M059J (cell line): ENCODE measurements around the gene MT1H. TPM values are rescaled to one million over a fixed set of nuclear protein-coding genes. Genes with fewer than 3 reads are reported as not detected.
"Not testable (repeated sequence)": the region's sequence is repeated elsewhere in the genome, so short reads cannot be mapped to it uniquely, and the experiment has no call there.

Experiments
- DNase-seq: peaks from one replicate; pipeline ENCODE4 v3.0.0-alpha.2; 2012; ENCODE audit warnings: low read depth
- total RNA-seq: library from RNA; depleted of rRNA; stranded (reverse); fragments of >200 nt; shearing (Covaris generic); gene quantifications from 2 replicates; pipeline ENCODE4 v1.2.3, GENCODE V29; 2014

The MT1H gene
- total RNA-seq, 1 experiment from 2014 or later = not detected

DNA sequence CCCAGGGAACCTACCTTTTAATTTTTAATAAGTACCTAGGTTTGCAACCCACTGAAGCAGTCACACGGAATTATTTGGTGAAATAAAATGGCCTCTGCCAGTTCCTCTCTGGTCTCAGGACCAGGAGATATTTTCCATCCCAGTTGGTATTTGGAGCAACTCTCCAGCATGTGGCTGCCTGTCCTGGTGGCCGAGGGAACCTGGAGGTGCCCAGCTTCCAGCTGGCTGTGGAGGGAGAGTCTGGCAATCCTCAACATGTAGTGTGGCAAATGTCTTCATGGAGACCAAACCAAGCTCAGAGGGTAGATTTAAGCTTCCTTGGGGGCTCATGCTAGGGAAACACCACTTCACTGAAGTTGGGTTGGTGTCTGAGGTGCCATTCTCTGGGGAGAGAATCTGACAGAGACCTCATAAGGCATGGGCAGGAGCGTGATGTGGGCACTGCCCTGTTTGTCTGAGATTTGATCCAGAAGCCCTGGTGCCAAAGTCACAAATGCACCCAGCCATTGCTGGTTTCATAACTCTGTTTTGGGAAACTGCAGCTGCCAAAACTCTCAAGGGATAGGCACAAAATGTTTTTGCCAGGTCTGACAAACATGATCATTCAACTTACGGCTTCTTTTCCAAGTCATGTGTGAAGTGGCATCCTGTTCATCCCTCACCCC lies 15.4 kb downstream of the MT1H start:
- DNase-seq = no peak

GRCh38 chr16:56686758-56687157 lies 17.1 kb downstream of the MT1H start:
- DNase-seq = no peak

GRCh38 chr16:56688762-56689161 lies 19.1 kb downstream of the MT1H start:
- peak; percentile 15 for DNase-seq

DNA sequence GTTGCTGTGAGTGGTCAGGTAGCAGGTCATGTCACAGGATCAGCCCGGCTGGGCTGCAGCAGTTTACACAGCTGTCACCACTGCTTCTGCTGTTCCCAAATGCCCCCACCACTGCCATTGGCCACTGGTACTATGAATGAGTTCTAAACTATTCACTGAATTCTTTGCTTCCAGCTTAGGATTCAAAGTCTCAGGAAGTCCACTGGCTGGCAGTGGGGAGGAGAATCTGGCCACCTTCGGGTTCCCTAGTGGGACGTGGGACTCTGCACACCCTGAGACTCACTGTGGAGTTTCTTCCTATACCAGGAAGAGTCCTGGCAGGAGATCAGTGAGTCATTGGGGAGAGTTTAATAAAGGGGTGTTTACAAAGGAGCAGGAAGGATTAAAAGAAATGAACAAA lies 19.6 kb downstream of the MT1H start:
- DNase-seq = peak; percentile 64

GRCh38 chr16:56690420-56691122 lies 21.0 kb downstream of the MT1H start:
- DNase-seq = no peak

DNA sequence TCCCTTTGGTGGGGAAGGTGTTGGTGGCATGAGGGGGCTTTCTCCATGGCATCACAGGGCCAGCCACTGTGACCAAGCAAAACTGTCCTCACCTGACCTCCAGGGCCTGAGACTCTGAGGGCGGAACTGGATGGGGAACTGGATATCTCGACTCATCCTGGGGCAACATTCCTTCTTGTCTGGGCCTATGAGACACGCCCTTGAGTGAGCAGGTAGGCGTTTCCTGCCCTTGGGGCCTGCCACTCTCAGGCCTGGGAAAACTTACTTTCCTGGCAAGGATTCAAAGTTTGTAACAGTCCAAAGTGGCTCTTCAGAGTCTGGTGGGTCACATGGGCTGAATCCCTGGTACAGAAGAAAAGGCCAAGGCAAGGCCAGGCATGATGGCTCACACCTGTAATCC lies 22.3 kb downstream of the MT1H start:
- DNase-seq = peak; percentile 96

- DNase-seq = no peak
Observed at GRCh38 chr16:56695246-56695645, 25.6 kb downstream of the MT1H start.

GRCh38 chr16:56697456-56698155 lies 28.0 kb downstream of the MT1H start:
- no peak for DNase-seq

- no peak for DNase-seq
Observed at GRCh38 chr16:56700195-56700594, 30.6 kb downstream of the MT1H start.

DNA sequence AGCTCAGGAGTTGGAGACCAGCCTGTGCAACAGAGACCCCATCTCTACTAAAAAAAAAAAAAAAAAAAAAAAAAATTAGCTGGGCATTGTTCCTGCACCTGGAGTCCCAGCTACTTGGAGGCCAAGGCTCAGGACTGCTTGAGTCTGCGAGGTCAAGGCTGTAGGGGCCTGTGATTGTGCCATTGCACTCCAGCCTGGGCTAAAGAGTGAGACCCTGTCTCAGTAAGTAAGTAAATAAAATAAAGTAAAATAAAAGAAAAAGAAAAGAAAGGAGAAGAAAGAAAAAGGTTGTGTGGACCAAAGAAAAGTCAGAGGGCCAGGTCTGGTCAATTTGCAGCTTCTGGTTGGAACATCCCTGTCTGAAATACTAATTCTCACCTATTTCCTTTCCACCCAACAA lies 31.0 kb downstream of the MT1H start:
- no peak for DNase-seq

DNA sequence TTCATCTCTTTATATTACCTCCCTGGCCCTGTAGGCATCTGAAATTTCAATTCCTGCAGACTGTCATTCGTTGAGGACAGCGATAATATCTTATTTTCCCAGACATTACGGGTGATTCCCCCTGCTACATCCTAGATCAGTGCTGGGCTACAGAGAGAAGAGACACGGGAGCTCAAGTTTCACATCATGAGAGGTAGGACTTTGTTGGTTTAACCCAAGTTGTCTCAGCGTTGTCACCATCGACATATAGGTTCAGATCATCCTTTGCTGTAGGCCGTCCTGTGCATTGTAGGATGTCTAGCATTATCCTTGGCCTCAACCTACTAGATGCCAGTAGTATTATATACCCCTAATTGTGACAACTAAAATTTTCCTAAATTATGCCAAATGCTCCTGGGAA lies 31.9 kb downstream of the MT1H start:
- DNase-seq = no peak

- no peak for DNase-seq
Observed at GRCh38 chr16:56702836-56703235, 33.2 kb downstream of the MT1H start.

DNA sequence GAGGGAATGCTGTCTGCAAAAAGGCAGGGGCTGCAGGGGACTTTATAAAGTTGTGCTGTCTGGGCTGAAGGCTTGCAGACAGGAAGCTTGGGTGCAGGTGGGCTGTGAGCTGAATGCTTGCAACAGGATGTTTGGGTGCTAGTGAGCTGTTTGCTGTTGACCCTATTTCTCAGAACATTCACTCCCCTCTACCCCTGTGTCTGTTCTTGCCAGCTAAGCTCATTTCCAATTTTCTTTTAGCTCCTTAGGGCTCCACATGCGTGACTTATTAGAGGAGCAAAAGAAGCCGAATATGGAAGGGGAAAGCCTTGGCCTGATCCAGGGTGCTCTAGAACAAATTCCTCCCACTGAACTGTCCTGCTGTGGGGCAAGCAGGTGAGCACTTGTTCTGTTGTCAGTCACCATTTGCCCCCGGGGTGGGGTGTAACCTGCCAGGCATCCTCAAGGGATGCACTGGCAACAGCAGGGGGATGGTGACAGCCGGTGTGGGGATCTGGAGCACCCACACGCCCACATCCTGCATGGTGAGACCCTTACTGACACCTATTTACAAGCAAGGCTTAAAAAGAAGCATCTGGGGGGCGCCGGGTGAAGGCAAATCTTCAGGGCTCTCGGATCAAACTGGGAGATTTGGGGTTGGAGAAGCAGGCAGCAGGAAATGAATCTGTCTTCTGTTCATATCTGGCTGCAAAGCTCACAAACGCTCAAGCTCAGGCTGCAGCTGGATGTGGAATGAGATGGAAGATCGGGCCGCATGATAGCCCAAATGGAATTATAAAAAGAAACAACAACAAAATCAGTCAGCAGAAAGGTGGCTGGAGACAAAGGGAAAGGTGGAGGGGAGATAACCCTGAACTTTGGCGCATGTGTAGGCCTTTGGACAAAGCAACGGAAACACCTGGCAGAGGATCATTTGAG lies 39.2 kb downstream of the MT1H start:
- DNase-seq = no peak

DNA sequence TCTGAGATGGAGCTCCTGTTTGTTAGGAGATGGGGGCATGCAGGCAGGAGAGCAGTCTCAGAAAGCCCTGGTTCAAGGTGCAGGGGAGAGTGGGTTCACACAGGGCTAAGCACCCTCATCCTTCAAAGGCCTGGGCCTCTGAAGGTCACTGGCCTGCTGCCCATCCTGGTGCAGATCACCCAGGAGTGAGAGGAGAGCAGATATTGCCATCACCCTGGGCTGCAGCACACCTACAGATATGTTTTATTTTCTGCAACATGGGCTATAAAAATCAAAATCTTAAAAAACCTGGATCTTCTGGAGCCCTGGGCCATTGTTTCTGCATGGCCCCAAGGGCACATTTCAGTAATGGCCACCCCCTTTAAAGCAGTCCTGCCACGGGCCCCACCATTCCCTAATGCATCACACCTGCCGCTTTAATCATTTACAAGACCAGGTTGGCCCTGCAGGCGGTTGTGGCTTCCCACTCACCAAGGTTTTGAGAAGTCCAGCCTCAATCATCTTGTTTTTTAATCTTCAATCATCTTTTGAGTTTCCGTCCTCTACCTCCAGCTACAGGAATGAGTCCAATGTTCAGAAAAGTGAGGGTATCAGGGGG lies 39.9 kb downstream of the MT1H start:
- no peak for DNase-seq

- no peak for DNase-seq
Observed at GRCh38 chr16:56710181-56710737, 40.6 kb downstream of the MT1H start.

DNA sequence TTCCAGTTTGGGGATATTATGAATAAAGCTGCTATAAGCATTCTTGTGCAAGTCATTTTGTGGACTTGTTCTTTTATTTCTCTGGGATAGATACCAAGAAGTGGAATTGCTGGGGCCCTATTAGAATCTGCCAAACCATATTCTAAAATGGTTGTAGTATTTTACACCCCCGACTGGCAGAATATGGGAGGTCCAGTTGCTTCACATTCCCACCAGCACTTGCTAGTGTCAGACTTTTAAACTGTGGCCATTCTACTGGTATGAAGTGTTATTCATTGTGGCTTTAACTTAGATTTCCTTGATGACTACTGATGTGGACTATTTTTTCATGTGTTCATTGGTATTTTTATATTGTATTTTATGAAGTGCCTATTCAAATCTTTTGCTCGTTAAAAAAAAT lies 42.2 kb downstream of the MT1H start:
- DNase-seq = no peak

DNA sequence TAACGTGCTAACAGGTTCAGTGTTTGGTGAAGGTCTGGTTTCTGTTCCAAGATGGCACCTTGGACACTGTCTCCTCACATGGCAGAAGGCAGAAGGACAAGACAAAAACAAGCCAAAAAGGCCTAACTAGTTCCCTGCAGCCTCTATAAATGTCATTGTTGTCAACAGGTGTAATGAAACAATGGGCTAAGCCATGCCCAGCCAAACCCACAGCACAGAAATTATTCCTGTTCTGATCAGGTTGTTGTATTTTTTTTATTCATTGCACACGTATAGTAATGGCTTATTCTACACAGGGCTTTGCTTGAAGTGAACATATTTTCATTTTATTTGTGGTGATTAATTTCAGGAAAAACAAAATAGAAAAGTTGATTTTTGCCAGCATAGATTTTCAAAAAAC lies 44.2 kb downstream of the MT1H start:
- no peak for DNase-seq

GRCh38 chr16:56715126-56715525 lies 45.5 kb downstream of the MT1H start:
- no peak for DNase-seq

DNA sequence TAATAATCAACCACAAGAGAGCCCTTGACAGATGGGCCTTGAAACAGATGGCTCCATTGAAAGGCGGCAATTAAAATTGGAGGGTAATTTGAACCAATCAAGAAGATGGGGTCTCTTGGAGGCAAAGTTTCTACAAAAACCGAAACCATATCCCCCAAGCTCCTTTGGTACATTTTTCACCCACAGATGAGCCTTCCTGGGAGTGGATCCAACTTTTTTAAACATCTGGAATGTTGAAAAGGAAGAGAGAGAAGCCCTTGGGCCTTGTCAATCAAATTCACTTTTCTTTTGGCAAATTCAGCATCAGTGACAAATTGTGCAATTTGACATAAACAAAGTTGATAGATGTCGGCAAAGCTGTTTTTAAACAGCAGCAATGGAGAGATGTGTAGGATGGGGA lies 47.1 kb downstream of the MT1H start:
- DNase-seq = no peak

- not testable (repeated sequence) for DNase-seq
Observed at GRCh38 chr16:56717532-56717931, 47.9 kb downstream of the MT1H start.
